ENCODE measurements around the gene FJX1.

FJX1 gene, protein sequence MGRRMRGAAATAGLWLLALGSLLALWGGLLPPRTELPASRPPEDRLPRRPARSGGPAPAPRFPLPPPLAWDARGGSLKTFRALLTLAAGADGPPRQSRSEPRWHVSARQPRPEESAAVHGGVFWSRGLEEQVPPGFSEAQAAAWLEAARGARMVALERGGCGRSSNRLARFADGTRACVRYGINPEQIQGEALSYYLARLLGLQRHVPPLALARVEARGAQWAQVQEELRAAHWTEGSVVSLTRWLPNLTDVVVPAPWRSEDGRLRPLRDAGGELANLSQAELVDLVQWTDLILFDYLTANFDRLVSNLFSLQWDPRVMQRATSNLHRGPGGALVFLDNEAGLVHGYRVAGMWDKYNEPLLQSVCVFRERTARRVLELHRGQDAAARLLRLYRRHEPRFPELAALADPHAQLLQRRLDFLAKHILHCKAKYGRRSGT

DNA sequence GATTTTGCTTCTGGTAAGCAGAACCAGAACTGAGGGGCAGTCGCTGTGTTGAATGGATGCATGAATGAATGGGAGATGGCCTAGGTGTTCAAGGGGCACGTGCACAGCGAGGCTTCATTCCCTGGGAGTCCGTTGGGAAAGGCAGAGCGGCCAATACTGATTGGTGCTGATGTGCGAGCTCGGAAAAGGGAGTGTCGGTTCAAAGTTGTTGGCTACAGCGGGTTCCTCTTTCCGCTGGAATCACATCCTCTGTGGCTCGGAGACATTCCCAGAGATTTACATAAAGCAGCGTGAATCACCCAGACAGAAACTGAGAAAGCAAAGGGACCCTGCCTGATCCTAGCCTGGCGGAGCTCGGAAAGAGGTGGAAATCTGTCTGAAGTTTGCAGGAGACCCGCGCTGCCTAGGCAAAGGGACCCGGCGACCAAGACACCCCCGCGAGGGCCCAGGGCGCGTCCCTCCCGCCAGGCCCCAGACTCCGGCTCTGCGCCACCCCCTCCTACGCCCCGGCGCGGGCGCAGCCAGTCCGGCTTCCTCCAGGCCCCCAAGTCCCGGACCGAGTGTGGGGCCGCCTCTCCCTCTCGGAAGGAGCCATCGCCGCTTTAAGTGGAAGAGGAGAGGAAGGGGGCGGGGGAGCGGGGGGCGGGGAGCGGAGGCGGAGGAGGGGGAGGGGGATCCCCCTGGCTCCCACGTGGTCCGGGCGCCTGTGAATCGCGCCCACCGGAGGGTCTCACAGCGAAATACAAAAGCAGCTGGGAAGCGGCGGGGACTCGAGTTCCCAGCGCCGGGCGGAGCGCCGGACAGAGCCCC is at the start of gene FJX1:
FJX1 (plus strand) TSS at position 774 of the 810 bp plus-strand sequence. CDS start 177 bp downstream, outside the sequence.
- Histone ChIP-seq H3K4me3 (ENCODE audit: low read depth, low read length) (peak within 1 kb of the TSS; percentile 63), H3K9me3 (ENCODE audit: control insufficient read depth, insufficient read depth, low read depth, low read length) (no peaks in the 10 kb centered on the region), H3K36me3 (ENCODE audit: control insufficient read depth in 2 of 2, insufficient read depth in 1 of 2, low read length in 2 of 2) (no peaks in the 10 kb centered on the region), H3K27ac (ENCODE audit: extremely low read depth, low read depth, low read length) (peak within 1 kb of the TSS; percentile 88; the same call in 1 of the 2 replicates), H3K4me1 (ENCODE audit: control insufficient read depth, insufficient read depth, low read length) (peaks cover 3% of the 10 kb centered on the region)
- CTCF ChIA-PET, result interaction anchor here (0.7 to 1.7 kb wide), 6 partner anchors 11 to 514 kb away, joined by 3 to 16 read pairs (median 4); no protein-coding TSS in a partner anchor
- POLR2A ChIA-PET, result interaction anchor here (1.4 kb wide), 1 partner anchor 204 kb away, joined by 5 read pairs; no protein-coding TSS in a partner anchor
- TF ChIP-seq SP7 (tag by site-specific recombination; IDR thresholded peaks at IDR 0.05) (peak; percentile 56; the same call in 1 of the 2 replicates), ZNF560 (tag by site-specific recombination; IDR thresholded peaks at IDR 0.05; ENCODE audit: borderline replicate concordance) (no peak), ZBTB17 (tag by site-specific recombination; IDR thresholded peaks at IDR 0.05) (peak; percentile 83), ZNF621 (tag by site-specific recombination; IDR thresholded peaks at IDR 0.05) (no peak), ZNF426 (tag by site-specific recombination; IDR thresholded peaks at IDR 0.05) (no peak), ZNF335 (tag by site-specific recombination; conservative IDR thresholded peaks at IDR 0.05) (peak; percentile 94), ZBTB48 (tag by site-specific recombination; IDR thresholded peaks at IDR 0.05) (peak; percentile 80), ZNF596 (tag by site-specific recombination; IDR thresholded peaks at IDR 0.05) (no peak), KLF9 (tag by site-specific recombination; IDR thresholded peaks at IDR 0.05; ENCODE audit: low read depth) (peak; percentile 35; the same call in 1 of the 2 replicates), ZNF658 (tag by site-specific recombination; IDR thresholded peaks at IDR 0.05) (no peak), ZNF10 (tag by site-specific recombination; IDR thresholded peaks at IDR 0.05) (no peak), ZNF354C (tag by site-specific recombination; IDR thresholded peaks at IDR 0.05; ENCODE audit: borderline replicate concordance, low read depth) (no peak), ZNF558 (tag by site-specific recombination; IDR thresholded peaks at IDR 0.05) (no peak), ZNF248 (tag by site-specific recombination; IDR thresholded peaks at IDR 0.05) (no peak), ZNF157 (tag by site-specific recombination; IDR thresholded peaks at IDR 0.05) (no peak), ZBTB8A (tag by site-specific recombination; IDR thresholded peaks at IDR 0.05) (peak; percentile 84), EGR2 (tag by site-specific recombination; IDR thresholded peaks at IDR 0.05; ENCODE audit: low read depth) (peak; percentile 38; the same call in 1 of the 2 replicates), SETDB1 (IDR thresholded peaks at IDR 0.05; ENCODE audit: insufficient read length, low read length) (peak; percentile 64), ZNF776 (tag by site-specific recombination; IDR thresholded peaks at IDR 0.05; ENCODE audit: borderline replicate concordance) (no peak), ZNF19 (tag by site-specific recombination; IDR thresholded peaks at IDR 0.05; ENCODE audit: low read depth) (no peak), ZNF830 (tag by site-specific recombination; IDR thresholded peaks at IDR 0.05; ENCODE audit: low read depth) (no peak)
- TF ChIP-seq, protein P1, sequence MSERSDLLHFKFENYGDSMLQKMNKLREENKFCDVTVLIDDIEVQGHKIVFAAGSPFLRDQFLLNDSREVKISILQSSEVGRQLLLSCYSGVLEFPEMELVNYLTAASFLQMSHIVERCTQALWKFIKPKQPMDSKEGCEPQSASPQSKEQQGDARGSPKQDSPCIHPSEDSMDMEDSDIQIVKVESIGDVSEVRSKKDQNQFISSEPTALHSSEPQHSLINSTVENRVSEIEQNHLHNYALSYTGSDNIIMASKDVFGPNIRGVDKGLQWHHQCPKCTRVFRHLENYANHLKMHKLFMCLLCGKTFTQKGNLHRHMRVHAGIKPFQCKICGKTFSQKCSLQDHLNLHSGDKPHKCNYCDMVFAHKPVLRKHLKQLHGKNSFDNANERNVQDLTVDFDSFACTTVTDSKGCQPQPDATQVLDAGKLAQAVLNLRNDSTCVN (tag by site-specific recombination; optimal IDR thresholded peaks at IDR 0.05), result peak; percentile 56
- TF ChIP-seq, protein P2, sequence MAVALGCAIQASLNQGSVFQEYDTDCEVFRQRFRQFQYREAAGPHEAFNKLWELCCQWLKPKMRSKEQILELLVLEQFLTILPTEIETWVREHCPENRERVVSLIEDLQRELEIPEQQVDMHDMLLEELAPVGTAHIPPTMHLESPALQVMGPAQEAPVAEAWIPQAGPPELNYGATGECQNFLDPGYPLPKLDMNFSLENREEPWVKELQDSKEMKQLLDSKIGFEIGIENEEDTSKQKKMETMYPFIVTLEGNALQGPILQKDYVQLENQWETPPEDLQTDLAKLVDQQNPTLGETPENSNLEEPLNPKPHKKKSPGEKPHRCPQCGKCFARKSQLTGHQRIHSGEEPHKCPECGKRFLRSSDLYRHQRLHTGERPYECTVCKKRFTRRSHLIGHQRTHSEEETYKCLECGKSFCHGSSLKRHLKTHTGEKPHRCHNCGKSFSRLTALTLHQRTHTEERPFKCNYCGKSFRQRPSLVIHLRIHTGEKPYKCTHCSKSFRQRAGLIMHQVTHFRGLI (tag by site-specific recombination; IDR thresholded peaks at IDR 0.05), result peak; percentile 62
- TF ChIP-seq, protein P3, sequence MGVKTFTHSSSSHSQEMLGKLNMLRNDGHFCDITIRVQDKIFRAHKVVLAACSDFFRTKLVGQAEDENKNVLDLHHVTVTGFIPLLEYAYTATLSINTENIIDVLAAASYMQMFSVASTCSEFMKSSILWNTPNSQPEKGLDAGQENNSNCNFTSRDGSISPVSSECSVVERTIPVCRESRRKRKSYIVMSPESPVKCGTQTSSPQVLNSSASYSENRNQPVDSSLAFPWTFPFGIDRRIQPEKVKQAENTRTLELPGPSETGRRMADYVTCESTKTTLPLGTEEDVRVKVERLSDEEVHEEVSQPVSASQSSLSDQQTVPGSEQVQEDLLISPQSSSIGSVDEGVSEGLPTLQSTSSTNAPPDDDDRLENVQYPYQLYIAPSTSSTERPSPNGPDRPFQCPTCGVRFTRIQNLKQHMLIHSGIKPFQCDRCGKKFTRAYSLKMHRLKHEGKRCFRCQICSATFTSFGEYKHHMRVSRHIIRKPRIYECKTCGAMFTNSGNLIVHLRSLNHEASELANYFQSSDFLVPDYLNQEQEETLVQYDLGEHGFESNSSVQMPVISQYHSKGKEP (tag by site-specific recombination; IDR thresholded peaks at IDR 0.05), result no peak
- TF ChIP-seq, protein P4, sequence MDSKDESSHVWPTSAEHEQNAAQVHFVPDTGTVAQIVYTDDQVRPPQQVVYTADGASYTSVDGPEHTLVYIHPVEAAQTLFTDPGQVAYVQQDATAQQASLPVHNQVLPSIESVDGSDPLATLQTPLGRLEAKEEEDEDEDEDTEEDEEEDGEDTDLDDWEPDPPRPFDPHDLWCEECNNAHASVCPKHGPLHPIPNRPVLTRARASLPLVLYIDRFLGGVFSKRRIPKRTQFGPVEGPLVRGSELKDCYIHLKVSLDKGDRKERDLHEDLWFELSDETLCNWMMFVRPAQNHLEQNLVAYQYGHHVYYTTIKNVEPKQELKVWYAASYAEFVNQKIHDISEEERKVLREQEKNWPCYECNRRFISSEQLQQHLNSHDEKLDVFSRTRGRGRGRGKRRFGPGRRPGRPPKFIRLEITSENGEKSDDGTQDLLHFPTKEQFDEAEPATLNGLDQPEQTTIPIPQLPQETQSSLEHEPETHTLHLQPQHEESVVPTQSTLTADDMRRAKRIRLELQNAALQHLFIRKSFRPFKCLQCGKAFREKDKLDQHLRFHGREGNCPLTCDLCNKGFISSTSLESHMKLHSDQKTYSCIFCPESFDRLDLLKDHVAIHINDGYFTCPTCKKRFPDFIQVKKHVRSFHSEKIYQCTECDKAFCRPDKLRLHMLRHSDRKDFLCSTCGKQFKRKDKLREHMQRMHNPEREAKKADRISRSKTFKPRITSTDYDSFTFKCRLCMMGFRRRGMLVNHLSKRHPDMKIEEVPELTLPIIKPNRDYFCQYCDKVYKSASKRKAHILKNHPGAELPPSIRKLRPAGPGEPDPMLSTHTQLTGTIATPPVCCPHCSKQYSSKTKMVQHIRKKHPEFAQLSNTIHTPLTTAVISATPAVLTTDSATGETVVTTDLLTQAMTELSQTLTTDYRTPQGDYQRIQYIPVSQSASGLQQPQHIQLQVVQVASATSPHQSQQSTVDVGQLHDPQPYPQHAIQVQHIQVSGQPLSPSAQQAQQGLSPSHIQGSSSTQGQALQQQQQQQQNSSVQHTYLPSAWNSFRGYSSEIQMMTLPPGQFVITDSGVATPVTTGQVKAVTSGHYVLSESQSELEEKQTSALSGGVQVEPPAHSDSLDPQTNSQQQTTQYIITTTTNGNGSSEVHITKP (tag by site-specific recombination; IDR thresholded peaks at IDR 0.05), result peak; percentile 64
- TF ChIP-seq, protein P5, sequence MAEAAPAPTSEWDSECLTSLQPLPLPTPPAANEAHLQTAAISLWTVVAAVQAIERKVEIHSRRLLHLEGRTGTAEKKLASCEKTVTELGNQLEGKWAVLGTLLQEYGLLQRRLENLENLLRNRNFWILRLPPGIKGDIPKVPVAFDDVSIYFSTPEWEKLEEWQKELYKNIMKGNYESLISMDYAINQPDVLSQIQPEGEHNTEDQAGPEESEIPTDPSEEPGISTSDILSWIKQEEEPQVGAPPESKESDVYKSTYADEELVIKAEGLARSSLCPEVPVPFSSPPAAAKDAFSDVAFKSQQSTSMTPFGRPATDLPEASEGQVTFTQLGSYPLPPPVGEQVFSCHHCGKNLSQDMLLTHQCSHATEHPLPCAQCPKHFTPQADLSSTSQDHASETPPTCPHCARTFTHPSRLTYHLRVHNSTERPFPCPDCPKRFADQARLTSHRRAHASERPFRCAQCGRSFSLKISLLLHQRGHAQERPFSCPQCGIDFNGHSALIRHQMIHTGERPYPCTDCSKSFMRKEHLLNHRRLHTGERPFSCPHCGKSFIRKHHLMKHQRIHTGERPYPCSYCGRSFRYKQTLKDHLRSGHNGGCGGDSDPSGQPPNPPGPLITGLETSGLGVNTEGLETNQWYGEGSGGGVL (tag by site-specific recombination; IDR thresholded peaks at IDR 0.05), result peak; percentile 39; the same call in 1 of the 2 replicates

Measured in HEK293 (cell line).